PC-9 (cell line): ENCODE measurements around the gene FAM13C.

ENCODE experiments used
- CTCF ChIP-seq: fragments of 200-600 bp; sonication (generic); conservative IDR thresholded peaks from 2 replicates; pipeline ENCODE4 v1.6.1; 2017; ENCODE audit warnings: mixed run types, antibody characterized with exemption, mild to moderate bottlenecking, moderate library complexity
- EZH2 ChIP-seq: fragments of 200-600 bp; sonication (generic); IDR thresholded peaks from 2 replicates; pipeline ENCODE4 v1.8.0; 2017; ENCODE audit warnings: antibody characterized with exemption, low read depth

- no peak for TF ChIP-seq CTCF
- TF ChIP-seq EZH2: no peak
Measured at GRCh38 chr10:59236064-59236697, 126.2 kb downstream of the FAM13C start.
